Muscle of leg (tissue), 11 donors: ENCODE results near the gene ALG6. TPM values are rescaled to one million over a fixed set of nuclear protein-coding genes. Genes with fewer than 3 reads are reported as not detected.
"Not testable (repeated sequence)": the region's sequence is repeated elsewhere in the genome, so short reads cannot be mapped to it uniquely, and the experiment has no call there.

Experiments
- DNase-seq: peaks from one replicate; pipeline ENCODE4 v3.0.0; 2013
- H3K27ac ChIP-seq: one replicate; pipeline ENCODE4 v1.5.1; 2013; ENCODE audit warnings: mild to moderate bottlenecking, low read length, control low read depth
- H3K27me3 ChIP-seq: one replicate; pipeline ENCODE4 v1.6.1; 2013; ENCODE audit warnings: low read length; ENCODE audit not compliant: control insufficient read depth, insufficient read depth
- H3K36me3 ChIP-seq: one replicate; pipeline ENCODE4 v1.6.1; 2013; ENCODE audit warnings: low read length; ENCODE audit not compliant: control insufficient read depth, insufficient read depth
- H3K4me1 ChIP-seq: one replicate; pipeline ENCODE4 v1.6.1; 2013; ENCODE audit warnings: low read length; ENCODE audit not compliant: control insufficient read depth, insufficient read depth
- H3K4me3 ChIP-seq: one replicate; pipeline ENCODE4 v1.5.1; 2013; ENCODE audit warnings: low read length, control low read depth
- H3K9me3 ChIP-seq: replicated peaks from 2 replicates; pipeline ENCODE4 v1.6.1; 2013; ENCODE audit warnings: low read depth, low read length; ENCODE audit not compliant: control insufficient read depth
- WGBS: methylation state at CpG from one replicate; pipeline ENCODE4 v1.1.5; 2013; ENCODE audit warnings: missing lambda C conversion rate; ENCODE audit not compliant: insufficient coverage; 5-methylcytosine and 5-hydroxymethylcytosine counted together
- polyA plus RNA-seq, 8 donors: library from polyadenylated mRNA; unstranded; fragments of 120-200 nt; gene quantifications; one replicate each; pipeline versions ENCODE4 v1.2.1 to v1.2.3, GENCODE V29; 2013; ENCODE audit warnings: inconsistent platforms in 1 of 8, low replicate concordance in 1 of 8; ENCODE audit not compliant: insufficient read length in 8 of 8, insufficient read depth in 1 of 8
- total RNA-seq: library from RNA; stranded (reverse); fragments of 120-200 nt; gene quantifications from one replicate; pipeline ENCODE4 v1.2.4, GENCODE V29; 2013

Gene ALG6
- total and polyA plus RNA-seq, 9 donors: 12.2 to 19.5 (median 14.3) TPM

DNA sequence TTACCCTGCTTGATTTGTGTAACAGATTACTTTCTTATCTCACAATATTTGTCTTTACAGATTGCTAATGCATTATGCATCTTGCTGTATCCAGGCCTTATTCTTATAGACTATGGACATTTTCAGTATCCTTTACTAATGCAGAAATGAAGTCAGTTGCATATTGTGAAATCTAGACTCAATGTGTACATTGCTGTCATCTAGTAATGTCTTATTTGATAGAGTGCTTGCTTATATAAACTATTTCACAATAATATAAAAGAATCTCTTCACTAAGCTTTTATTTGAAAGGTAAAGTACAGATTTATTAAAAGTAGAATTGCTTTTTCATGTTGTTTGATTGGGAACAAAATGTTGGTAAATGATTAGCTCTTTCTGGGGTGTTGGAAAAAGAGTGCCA lies 39.6 kb downstream of the ALG6 start:
- no peaks in the 10 kb centered on the region for H3K27me3 ChIP-seq
- no peak for DNase-seq
- no peaks in the 10 kb centered on the region for H3K36me3 ChIP-seq
- no peak overlapping the region for H3K4me3 ChIP-seq
- H3K4me1 ChIP-seq: no peaks in the 10 kb centered on the region
- no peak overlapping the region for H3K27ac ChIP-seq
- no peaks in the 10 kb centered on the region for H3K9me3 ChIP-seq

DNA sequence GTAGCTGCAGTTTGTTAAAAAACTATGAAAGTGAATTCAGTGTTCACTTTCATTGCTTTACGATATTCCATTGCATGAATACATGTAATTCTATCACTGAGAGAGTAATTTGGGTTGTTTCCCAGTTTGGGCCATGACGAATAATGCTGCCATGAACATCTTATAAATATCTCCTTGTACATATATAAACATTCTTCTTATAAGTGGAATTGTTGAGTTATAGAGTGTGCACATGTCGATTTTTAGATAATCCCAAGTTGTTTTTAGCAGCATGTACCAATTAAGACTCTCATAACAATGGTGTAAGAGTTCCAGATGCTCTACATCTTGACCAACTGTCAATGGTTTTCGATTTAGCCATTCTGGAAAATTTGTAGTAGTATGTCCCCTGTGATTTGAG lies 40.9 kb downstream of the ALG6 start:
- WGBS: no CpG with 5 or more reads among the region's 4 CpGs
- no peak overlapping the region for H3K4me3 ChIP-seq
- no peak for DNase-seq
- H3K36me3 ChIP-seq: no peaks in the 10 kb centered on the region
- no peak overlapping the region for H3K27ac ChIP-seq
- H3K4me1 ChIP-seq: no peaks in the 10 kb centered on the region
- H3K27me3 ChIP-seq: no peaks in the 10 kb centered on the region
- no peaks in the 10 kb centered on the region for H3K9me3 ChIP-seq

DNA sequence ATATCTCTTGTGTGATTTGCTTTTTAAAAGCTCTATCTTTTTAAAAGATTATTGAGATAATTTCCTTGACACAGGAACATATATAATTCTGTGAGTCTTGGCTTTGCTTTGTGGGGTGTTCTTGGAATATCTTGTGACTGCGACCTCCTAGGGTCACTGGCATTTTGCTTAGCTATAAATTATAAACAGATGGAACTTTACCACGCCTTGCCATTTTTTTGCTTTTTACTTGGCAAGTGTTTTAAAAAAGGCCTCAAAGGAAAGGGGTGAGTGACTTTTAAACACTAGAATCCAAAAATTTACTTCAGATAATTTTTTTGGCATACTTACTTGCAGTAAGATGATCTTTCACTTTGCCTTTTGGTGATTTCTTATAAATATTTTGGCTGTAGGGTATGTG lies 43.6 kb downstream of the ALG6 start:
- DNase-seq: peak; percentile 36
- no peaks in the 10 kb centered on the region for H3K36me3 ChIP-seq
- H3K4me3 ChIP-seq: no peak overlapping the region
- H3K27me3 ChIP-seq: no peaks in the 10 kb centered on the region
- no peaks in the 10 kb centered on the region for H3K9me3 ChIP-seq
- H3K4me1 ChIP-seq: no peaks in the 10 kb centered on the region
- no peak overlapping the region for H3K27ac ChIP-seq
- no CpG with 5 or more reads among the region's 2 CpGs for WGBS

DNA sequence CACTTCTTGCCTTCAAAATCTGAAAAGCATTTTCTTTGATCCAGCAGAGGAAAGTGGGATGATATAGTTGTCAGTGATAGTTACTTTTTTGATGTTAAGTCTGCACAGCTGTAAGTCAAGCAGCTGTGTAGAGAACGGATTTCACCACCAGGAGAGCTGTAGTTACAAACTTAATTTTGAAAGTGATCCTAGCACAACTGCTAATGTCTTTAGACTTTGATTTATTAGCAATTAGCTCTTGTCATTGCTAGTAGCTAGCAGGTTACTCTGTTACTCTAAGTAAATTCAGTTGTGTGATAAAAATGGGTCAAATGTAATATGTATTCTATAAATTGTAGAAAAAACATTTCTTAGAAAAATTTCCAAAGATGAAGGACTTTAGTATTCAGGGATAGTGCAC lies 46.0 kb downstream of the ALG6 start:
- Histone ChIP-seq H3K4me1 (no peaks in the 10 kb centered on the region), H3K27me3 (no peaks in the 10 kb centered on the region), H3K36me3 (no peaks in the 10 kb centered on the region), H3K27ac (no peak overlapping the region), H3K9me3 (no peaks in the 10 kb centered on the region), H3K4me3 (no peak overlapping the region)
- DNase-seq: no peak
- WGBS: 50% methylated on average over 1 of the region's 1 CpG

DNA sequence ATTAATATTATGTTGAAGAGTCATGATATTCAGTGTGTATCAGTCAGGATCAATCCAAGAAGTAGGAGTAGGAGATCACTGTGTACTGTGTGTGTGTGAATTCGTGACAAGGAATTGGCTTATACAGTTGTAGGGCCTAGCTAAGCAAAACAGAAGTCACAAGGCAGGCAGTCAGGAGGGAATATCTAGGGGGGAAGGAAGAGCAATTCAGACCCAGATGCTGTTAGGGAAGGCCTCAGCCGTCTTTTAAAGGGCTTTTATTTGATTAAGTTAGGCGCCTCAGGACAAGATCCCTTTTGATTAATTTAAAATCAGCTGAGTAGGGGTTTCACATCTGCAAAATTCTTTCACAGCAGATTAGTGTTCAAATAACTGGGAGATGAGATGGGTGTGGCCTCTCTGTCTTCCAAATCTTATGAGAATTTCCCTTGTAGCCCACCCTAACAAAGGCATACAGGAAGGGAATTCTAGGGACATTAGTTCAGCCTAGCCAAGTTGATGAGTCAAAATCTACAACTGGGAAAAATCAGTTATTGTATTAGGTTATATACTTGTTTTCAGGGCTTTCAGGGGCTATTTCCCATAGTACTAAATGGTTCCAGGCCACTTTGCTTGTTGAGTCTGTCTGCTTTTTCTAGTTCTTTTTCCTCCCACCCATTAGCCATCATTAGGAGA lies 47.4 kb downstream of the ALG6 start:
- peak; percentile 58 for DNase-seq
- H3K4me1 ChIP-seq: no peaks in the 10 kb centered on the region
- H3K27me3 ChIP-seq: no peaks in the 10 kb centered on the region
- no peak overlapping the region for H3K4me3 ChIP-seq
- 41% methylated on average over 3 of the region's 3 CpGs for WGBS
- no peaks in the 10 kb centered on the region for H3K36me3 ChIP-seq
- H3K9me3 ChIP-seq: no peaks in the 10 kb centered on the region
- no peak overlapping the region for H3K27ac ChIP-seq

DNA sequence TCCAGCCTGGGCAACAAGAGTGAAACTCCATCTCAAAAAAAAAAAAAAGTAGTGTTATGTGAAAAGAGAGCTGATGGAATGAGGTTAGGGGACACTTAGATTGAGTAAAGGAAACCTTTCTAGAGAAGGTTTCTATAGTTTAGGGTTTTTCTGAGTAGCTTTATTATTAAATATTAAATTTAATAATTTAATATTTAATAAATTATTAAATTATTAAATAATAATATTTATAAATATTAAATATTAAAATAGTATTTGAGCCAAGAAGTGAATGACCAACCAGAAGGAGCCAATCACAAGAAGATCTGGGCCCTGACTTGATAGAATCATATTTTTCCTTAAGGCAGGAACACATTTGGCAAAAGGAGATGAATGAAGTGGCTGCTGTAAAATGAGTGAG lies 50.7 kb downstream of the ALG6 start:
- Histone ChIP-seq H3K27me3 (no peaks in the 10 kb centered on the region), H3K9me3 (no peaks in the 10 kb centered on the region), H3K4me1 (no peaks in the 10 kb centered on the region), H3K36me3 (peaks cover 3% of the 10 kb centered on the region), H3K4me3 (no peak overlapping the region), H3K27ac (no peak overlapping the region)
- no peak for DNase-seq

DNA sequence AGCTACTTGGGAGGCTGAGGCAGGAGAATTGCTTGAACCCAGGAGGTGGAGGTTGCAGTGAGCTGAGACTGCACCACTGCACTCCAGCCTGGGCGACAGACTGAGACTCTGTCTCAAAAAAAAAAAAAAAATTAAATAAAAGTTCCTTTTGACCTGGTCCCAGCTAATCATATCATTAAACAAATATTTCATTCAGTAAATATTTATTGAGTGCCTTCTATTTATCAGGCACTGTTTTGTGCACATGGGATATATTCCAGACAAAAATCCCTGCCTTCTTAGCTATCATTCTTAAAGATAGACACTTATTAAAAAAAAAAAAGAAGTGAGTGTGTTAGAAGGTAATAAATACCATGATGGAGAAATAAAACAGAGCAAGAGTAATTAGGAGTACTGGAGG lies 53.3 kb downstream of the ALG6 start:
- not testable (repeated sequence) for H3K4me1 ChIP-seq, H3K27ac ChIP-seq, H3K27me3 ChIP-seq, H3K36me3 ChIP-seq, H3K4me3 ChIP-seq, H3K9me3 ChIP-seq, DNase-seq
- no CpG with 5 or more reads among the region's 1 CpG for WGBS

DNA sequence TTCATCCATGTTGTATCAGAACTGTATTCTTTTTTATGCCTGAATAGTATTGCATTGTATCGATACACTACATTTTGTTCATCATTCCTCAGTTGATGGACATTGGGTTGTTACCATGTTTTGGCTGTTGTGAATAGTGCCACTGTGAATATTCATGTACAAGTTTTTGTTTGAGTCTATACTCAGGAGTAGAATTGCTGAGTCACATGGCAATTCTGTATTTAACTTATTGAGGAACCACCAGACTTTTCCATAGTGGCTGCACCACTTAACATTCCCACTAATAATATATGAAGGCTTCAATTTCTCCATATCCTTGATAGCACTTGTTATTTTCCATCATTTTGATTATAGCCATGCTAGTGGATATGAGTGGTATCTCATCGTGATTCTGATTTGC lies 56.2 kb downstream of the ALG6 start:
- H3K27ac ChIP-seq: no peak overlapping the region
- no CpG with 5 or more reads among the region's 2 CpGs for WGBS
- peaks cover 3% of the 10 kb centered on the region for H3K36me3 ChIP-seq
- H3K4me1 ChIP-seq: no peaks in the 10 kb centered on the region
- no peak for DNase-seq
- no peak overlapping the region for H3K4me3 ChIP-seq
- no peaks in the 10 kb centered on the region for H3K9me3 ChIP-seq
- H3K27me3 ChIP-seq: no peaks in the 10 kb centered on the region

DNA sequence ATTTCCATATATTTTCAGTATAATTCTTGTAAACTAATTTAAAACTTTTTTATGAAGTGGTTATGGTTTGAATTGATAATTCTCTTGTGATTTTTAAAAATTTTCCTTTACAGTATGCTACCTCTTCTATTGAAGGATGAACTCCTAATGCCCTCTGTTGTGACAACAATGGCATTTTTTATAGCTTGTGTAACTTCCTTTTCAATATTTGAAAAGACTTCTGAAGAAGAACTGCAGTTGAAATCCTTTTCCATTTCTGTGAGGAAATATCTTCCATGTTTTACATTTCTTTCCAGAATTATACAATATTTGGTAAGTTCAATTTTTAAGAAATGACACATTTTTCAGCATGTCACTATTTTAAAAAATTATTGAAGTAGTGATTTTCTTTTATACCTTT lies 61.4 kb downstream of the ALG6 start:
- DNase-seq: no peak
- H3K9me3 ChIP-seq: peaks cover 11% of the 10 kb centered on the region
- no peaks in the 10 kb centered on the region for H3K27me3 ChIP-seq

DNA sequence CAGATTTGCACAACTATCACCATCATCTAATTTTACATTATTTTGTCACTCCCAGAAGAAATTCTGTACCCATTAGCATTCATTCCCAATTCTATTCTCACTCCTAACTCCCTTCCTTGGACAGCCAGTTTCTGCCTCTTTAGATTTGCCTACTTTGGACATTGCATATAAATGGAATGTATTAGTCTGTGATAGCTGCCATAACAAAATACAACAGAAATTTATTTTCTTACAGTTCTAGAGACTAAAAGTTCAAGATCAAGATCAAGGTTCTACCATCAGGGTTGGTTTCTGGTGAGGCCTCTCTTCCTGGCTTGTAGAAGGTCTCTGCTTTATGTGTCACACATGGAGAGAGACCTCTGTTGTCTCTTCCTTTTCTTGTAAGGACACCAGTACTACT lies 61.9 kb downstream of the ALG6 start:
- no peak overlapping the region for H3K27ac ChIP-seq
- no peaks in the 10 kb centered on the region for H3K27me3 ChIP-seq
- H3K4me3 ChIP-seq: no peak overlapping the region
- peaks cover 5% of the 10 kb centered on the region for H3K36me3 ChIP-seq
- no peak for DNase-seq
- peaks cover 11% of the 10 kb centered on the region for H3K9me3 ChIP-seq
- no peaks in the 10 kb centered on the region for H3K4me1 ChIP-seq

More for the DNA sequence above, 61.4 kb downstream of the ALG6 start:
- Histone ChIP-seq H3K36me3 (peaks cover 5% of the 10 kb centered on the region), H3K4me1 (no peaks in the 10 kb centered on the region), H3K4me3 (no peak overlapping the region), H3K27ac (no peak overlapping the region)

DNA sequence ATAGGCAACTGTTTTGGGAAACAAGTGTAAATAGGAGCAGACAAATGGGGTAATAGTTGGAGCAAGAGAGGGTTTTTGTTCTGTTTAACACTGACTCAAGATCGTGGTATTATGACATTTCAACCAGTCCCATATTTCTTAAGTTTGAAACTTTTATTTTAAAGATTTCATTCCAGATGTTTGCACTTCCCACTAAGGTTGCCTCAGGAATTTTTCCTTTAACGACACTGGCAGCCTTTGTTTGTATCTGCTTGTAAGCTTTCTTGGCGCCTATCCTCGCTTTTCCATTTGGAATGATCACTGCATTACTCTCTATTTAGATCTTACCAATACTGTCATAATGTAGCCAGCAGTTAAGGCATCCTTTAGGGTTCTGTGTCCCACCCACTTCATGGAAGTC lies 67.7 kb downstream of the ALG6 start:
- 17% methylated on average over 3 of the region's 4 CpGs for WGBS
- Histone ChIP-seq H3K36me3 (no peaks in the 10 kb centered on the region), H3K4me3 (no peak overlapping the region), H3K27me3 (no peaks in the 10 kb centered on the region), H3K9me3 (peaks cover 7% of the 10 kb centered on the region), H3K27ac (peak overlapping the region; percentile 10), H3K4me1 (no peaks in the 10 kb centered on the region)
- DNase-seq: peak; percentile 75
